Measurements from ENCODE around the gene EIF1AX. TPM values are rescaled to one million over a fixed set of nuclear protein-coding genes. Genes with fewer than 3 reads are reported as not detected.
"Not testable (repeated sequence)": the region's sequence is repeated elsewhere in the genome, so short reads cannot be mapped to it uniquely, and the experiment has no call there.

EIF1AX gene
- total and polyA plus RNA-seq, 2 of the 13 experiments (the other 11 are each of a cell fraction or from before 2014, with no cell fraction given): 35.1 to 82.7 TPM

DNA sequence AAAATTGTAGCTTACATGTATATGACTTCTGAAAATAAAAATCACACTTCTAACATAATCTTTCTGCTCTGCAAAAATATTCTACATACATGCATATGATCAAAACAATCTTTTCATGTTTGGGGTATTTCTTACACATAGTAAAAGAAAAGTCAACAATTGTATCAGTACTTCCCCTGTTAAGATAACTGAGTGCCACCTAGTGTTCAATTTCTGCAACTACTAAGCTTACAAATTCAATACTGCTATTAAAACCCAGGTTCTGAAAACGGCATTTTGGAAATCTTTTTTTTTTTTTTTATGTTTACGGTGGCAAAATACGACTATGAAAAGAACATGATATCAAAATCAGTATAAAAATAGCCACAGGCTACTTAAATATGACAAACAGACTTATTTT lies 14.2 kb downstream of the EIF1AX start:
- H4K20me1 ChIP-seq (ENCODE audit: insufficient read depth, low read length); H3K79me2 ChIP-seq (ENCODE audit: insufficient read depth, low read length); POLR2A ChIA-PET; in situ Hi-C loops (cut with HindIII; ENCODE audit: extremely low pct_ligation_motif_present, low pct_unique_long_range_greater_than_20kb); H3K4me2 ChIP-seq (ENCODE audit: low read depth, low read length); H3K36me3 ChIP-seq (replicated peaks in 1 of 2; ENCODE audit: control insufficient read depth in 1 of 2, insufficient read depth in 2 of 2, low read length in 2 of 2); H3K27ac ChIP-seq (ENCODE audit: extremely low read length, insufficient read depth, low read length); H3K9ac ChIP-seq (ENCODE audit: insufficient read depth, low read depth, low read length); DNase-seq (ENCODE audit: low spot score); H2AFZ ChIP-seq (ENCODE audit: low read length); H3K4me3 ChIP-seq (replicated peaks in 1 of 3; ENCODE audit: insufficient read depth in 1 of 3, low read depth in 2 of 3, low read length in 3 of 3); CTCF ChIA-PET (ENCODE audit: low intra/inter-chr PET ratio, low total read pairs); H3K9me3 ChIP-seq (ENCODE audit: low read length); H3K27me3 ChIP-seq (ENCODE audit: control insufficient read depth in 1 of 2, insufficient read depth in 2 of 2, low read length in 2 of 2); intact Hi-C loops (cut with micrococcal nuclease; ENCODE audit: unreplicated experiment): not testable (repeated sequence)
- TSS peak; percentile 19 for BruUV-seq (replicated peaks)
- H3K4me1 ChIP-seq (ENCODE audit: insufficient read depth, low read length): peaks cover 18% of the 10 kb centered on the region
- peak; percentile 96 for FAIRE-seq
- WGBS (ENCODE audit: low lambda C conversion rate): 5% methylated on average over 3 of the region's 3 CpGs
- TF ChIP-seq STAG1 (CRISPR knock-in tag; IDR thresholded peaks at IDR 0.05): 0 out of 2 replicates have a peak, but pooled peaks have one; percentile 5
- 0 out of 3 replicates have a peak, but pooled peaks have one; percentile 36 for ATAC-seq

DNA sequence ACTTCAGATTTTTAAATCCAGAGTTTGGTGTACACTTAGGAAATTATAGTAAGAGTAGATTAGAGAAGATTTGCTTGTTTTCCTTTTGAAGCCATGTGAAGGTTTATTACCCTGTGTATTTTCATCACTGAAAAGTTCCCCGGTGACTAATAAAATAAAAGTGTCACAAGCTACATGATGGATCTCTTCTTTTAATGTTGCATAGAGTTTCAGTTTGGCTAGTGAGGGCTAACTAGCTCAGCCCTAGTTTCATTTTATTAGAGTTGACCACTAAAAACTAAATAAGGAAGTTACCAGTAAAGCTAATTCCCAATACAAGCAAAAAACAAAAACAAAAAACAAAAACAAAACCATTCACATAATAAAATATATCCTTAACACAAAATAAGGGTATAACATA lies 14.8 kb downstream of the EIF1AX start:
- H3K4me2 ChIP-seq (ENCODE audit: low read depth, low read length); H2AFZ ChIP-seq (ENCODE audit: low read length); H3K4me3 ChIP-seq (replicated peaks in 1 of 3; ENCODE audit: insufficient read depth in 1 of 3, low read depth in 2 of 3, low read length in 3 of 3); H3K36me3 ChIP-seq (replicated peaks in 1 of 2; ENCODE audit: control insufficient read depth in 1 of 2, insufficient read depth in 2 of 2, low read length in 2 of 2); H4K20me1 ChIP-seq (ENCODE audit: insufficient read depth, low read length); ATAC-seq; CTCF ChIA-PET (ENCODE audit: low intra/inter-chr PET ratio, low total read pairs); POLR2A ChIA-PET; H3K27me3 ChIP-seq (ENCODE audit: control insufficient read depth in 1 of 2, insufficient read depth in 2 of 2, low read length in 2 of 2); DNase-seq (ENCODE audit: low spot score); intact Hi-C loops (cut with micrococcal nuclease; ENCODE audit: unreplicated experiment); in situ Hi-C loops (cut with HindIII; ENCODE audit: extremely low pct_ligation_motif_present, low pct_unique_long_range_greater_than_20kb); H3K79me2 ChIP-seq (ENCODE audit: insufficient read depth, low read length); BruUV-seq (replicated peaks); H3K9ac ChIP-seq (ENCODE audit: insufficient read depth, low read depth, low read length); H3K27ac ChIP-seq (ENCODE audit: extremely low read length, insufficient read depth, low read length); H3K9me3 ChIP-seq (ENCODE audit: low read length): not testable (repeated sequence)
- FAIRE-seq: peak; percentile 46
- H3K4me1 ChIP-seq (ENCODE audit: insufficient read depth, low read length): peaks cover 18% of the 10 kb centered on the region
- 100% methylated on average over 1 of the region's 1 CpG for WGBS (ENCODE audit: low lambda C conversion rate)

DNA sequence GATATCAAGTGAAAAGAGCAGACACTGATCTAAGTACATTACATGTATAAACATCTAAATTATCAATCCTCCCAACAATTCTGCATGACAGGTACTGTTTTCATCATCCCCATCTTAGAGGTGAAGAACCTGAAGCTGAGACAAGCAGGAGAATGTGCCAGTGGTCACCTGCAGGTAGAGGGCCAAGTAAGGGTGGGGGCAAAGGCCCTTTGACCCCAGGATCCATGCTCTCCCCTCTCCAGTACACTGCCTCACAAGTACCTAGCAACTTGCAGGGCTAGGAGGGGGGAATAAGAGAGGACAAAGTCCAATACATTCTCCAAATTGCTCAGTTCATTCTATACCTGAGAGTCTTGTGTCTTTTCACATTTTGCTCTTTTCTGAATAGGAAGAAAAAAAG lies 16.7 kb downstream of the EIF1AX start:
- no peak overlapping the region for H3K9ac ChIP-seq (ENCODE audit: insufficient read depth, low read depth, low read length)
- ATAC-seq: no peak; the same call in 2 of the 3 replicates
- FAIRE-seq: no peak
- no peaks in the 10 kb centered on the region for H3K79me2 ChIP-seq (ENCODE audit: insufficient read depth, low read length)
- BruUV-seq (replicated peaks): no TSS peak
- H3K27ac ChIP-seq (ENCODE audit: extremely low read length, insufficient read depth, low read length): no peak overlapping the region
- 0 out of 5 replicates have a peak, but pooled peaks cover 0 to 3% of the 10 kb centered on the region in 2 experiments for H3K36me3 ChIP-seq (replicated peaks in 1 of 2; ENCODE audit: control insufficient read depth in 1 of 2, insufficient read depth in 2 of 2, low read length in 2 of 2)
- H3K4me3 ChIP-seq (replicated peaks in 1 of 3; ENCODE audit: insufficient read depth in 1 of 3, low read depth in 2 of 3, low read length in 3 of 3): no peak overlapping the region
- 0 out of 2 replicates have a peak, but pooled peaks have one; percentile 21 for TF ChIP-seq HNF4G (IDR thresholded peaks at IDR 0.05; ENCODE audit: borderline replicate concordance, low read depth, low read length)
- no peak for TF ChIP-seq HNF4G (CRISPR knock-in tag; IDR thresholded peaks at IDR 0.05; ENCODE audit: borderline replicate concordance, low read depth)
- TF ChIP-seq RBM22 (optimal IDR thresholded peaks at IDR 0.05; ENCODE audit: low read length): peak; percentile 53
- TF ChIP-seq HNF4A (CRISPR knock-in tag; IDR thresholded peaks at IDR 0.05): 0 out of 2 replicates have a peak, but pooled peaks have one; percentile 16
- TF ChIP-seq CEBPG (CRISPR knock-in tag; IDR thresholded peaks at IDR 0.05): no peak
- TF ChIP-seq REL (CRISPR knock-in tag; conservative IDR thresholded peaks at IDR 0.05): no peak
- POLR2A ChIA-PET: no interaction called here
- intact Hi-C loops (cut with micrococcal nuclease; ENCODE audit: unreplicated experiment): no loop called here
- H2AFZ ChIP-seq (ENCODE audit: low read length): no peak overlapping the region
- H3K4me2 ChIP-seq (ENCODE audit: low read depth, low read length): no peak overlapping the region
- H4K20me1 ChIP-seq (ENCODE audit: insufficient read depth, low read length): 0 out of 2 replicates have a peak, but pooled peaks cover 4% of the 10 kb centered on the region
- peaks cover 18% of the 10 kb centered on the region for H3K4me1 ChIP-seq (ENCODE audit: insufficient read depth, low read length)
- in situ Hi-C loops (cut with HindIII; ENCODE audit: extremely low pct_ligation_motif_present, low pct_unique_long_range_greater_than_20kb): no loop called here
- no peaks in the 10 kb centered on the region for H3K27me3 ChIP-seq (ENCODE audit: control insufficient read depth in 1 of 2, insufficient read depth in 2 of 2, low read length in 2 of 2)
- H3K9me3 ChIP-seq (ENCODE audit: low read length): no peaks in the 10 kb centered on the region
- DNase-seq (ENCODE audit: low spot score): no peak
- CTCF ChIA-PET (ENCODE audit: low intra/inter-chr PET ratio, low total read pairs): no interaction called here
